ENCODE measurements around the gene ABCC3. TPM values are rescaled to one million over a fixed set of nuclear protein-coding genes. Genes with fewer than 3 reads are reported as not detected.

ABCC3 gene
- total RNA-seq, 4 donors from 2014 or later: 1.5 to 19.2 (median 7.3) TPM

GRCh38 chr17:50682938-50683337 lies 48.3 kb downstream of the ABCC3 start:
- no peaks in the 10 kb centered on the region for H3K9me3 ChIP-seq
- no peak overlapping the region for H3K4me3 ChIP-seq
- 84 to 93% methylated on average over 3 of the region's 3 CpGs for WGBS, 2 donors
- no peak for DNase-seq (ENCODE audit: low spot score in 2 of 2)
- H3K27ac ChIP-seq: no peak overlapping the region
- peaks cover 0 to 5% (median 0%) of the 10 kb centered on the region in 4 donors for H3K4me1 ChIP-seq
- no peaks in the 10 kb centered on the region for H3K36me3 ChIP-seq
- H3K27me3 ChIP-seq: no peaks in the 10 kb centered on the region
- TF ChIP-seq EP300 (IDR thresholded peaks at IDR 0.05) (no peak), POLR2A (IDR thresholded peaks at IDR 0.05) (no peak)
- TF ChIP-seq, protein P1, sequence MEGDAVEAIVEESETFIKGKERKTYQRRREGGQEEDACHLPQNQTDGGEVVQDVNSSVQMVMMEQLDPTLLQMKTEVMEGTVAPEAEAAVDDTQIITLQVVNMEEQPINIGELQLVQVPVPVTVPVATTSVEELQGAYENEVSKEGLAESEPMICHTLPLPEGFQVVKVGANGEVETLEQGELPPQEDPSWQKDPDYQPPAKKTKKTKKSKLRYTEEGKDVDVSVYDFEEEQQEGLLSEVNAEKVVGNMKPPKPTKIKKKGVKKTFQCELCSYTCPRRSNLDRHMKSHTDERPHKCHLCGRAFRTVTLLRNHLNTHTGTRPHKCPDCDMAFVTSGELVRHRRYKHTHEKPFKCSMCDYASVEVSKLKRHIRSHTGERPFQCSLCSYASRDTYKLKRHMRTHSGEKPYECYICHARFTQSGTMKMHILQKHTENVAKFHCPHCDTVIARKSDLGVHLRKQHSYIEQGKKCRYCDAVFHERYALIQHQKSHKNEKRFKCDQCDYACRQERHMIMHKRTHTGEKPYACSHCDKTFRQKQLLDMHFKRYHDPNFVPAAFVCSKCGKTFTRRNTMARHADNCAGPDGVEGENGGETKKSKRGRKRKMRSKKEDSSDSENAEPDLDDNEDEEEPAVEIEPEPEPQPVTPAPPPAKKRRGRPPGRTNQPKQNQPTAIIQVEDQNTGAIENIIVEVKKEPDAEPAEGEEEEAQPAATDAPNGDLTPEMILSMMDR (IDR thresholded peaks at IDR 0.05): no peak

- 89 to 91% methylated on average over 18 to 27 of the region's 28 CpGs for WGBS, 2 donors
- DNase-seq (ENCODE audit: low spot score in 2 of 2): no peak
- H3K4me1 ChIP-seq: peaks cover 0 to 5% (median 0%) of the 10 kb centered on the region in 4 donors
Observed at GRCh38 chr17:50683434-50684287, 49.0 kb downstream of the ABCC3 start.

DNA sequence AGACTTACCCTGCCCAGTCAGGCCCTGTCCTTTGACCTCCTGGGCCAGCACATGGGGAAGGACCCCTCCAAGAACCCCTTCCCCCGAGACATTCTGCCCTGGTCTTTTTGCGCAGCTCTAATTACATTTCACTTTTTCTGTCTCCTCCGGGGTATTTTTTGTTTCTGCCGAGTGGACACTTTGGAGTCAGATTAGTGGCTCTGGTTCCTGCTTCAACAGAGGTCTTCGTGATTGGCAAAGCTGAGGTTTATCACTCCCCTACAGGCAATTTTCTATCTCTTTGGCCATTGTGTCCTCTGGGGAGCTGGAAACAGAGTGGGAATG lies 49.6 kb downstream of the ABCC3 start:
- Histone ChIP-seq H3K9me3 (no peaks in the 10 kb centered on the region), H3K27ac (no peak overlapping the region), H3K27me3 (no peaks in the 10 kb centered on the region), H3K36me3 (no peaks in the 10 kb centered on the region), H3K4me3 (no peak overlapping the region), H3K4me1 (peaks cover 0 to 8% (median 0%) of the 10 kb centered on the region in 4 donors)
- WGBS, 2 donors: 75 to 84% methylated on average over 5 of the region's 5 CpGs
- no peak for TF ChIP-seq EP300 (IDR thresholded peaks at IDR 0.05)
- TF ChIP-seq, protein P1 (IDR thresholded peaks at IDR 0.05): no peak
- no peak for TF ChIP-seq POLR2A (IDR thresholded peaks at IDR 0.05)
- DNase-seq (ENCODE audit: low spot score in 2 of 2): no peak

More at GRCh38 chr17:50683434-50684287, 49.0 kb downstream of the ABCC3 start:
- Histone ChIP-seq H3K27me3 (no peaks in the 10 kb centered on the region), H3K9me3 (no peaks in the 10 kb centered on the region), H3K36me3 (no peaks in the 10 kb centered on the region), H3K27ac (no peak overlapping the region), H3K4me3 (no peak overlapping the region)
- TF ChIP-seq EP300 (IDR thresholded peaks at IDR 0.05) (no peak), POLR2A (IDR thresholded peaks at IDR 0.05) (no peak)
- TF ChIP-seq, protein P1 (IDR thresholded peaks at IDR 0.05): no peak

DNA sequence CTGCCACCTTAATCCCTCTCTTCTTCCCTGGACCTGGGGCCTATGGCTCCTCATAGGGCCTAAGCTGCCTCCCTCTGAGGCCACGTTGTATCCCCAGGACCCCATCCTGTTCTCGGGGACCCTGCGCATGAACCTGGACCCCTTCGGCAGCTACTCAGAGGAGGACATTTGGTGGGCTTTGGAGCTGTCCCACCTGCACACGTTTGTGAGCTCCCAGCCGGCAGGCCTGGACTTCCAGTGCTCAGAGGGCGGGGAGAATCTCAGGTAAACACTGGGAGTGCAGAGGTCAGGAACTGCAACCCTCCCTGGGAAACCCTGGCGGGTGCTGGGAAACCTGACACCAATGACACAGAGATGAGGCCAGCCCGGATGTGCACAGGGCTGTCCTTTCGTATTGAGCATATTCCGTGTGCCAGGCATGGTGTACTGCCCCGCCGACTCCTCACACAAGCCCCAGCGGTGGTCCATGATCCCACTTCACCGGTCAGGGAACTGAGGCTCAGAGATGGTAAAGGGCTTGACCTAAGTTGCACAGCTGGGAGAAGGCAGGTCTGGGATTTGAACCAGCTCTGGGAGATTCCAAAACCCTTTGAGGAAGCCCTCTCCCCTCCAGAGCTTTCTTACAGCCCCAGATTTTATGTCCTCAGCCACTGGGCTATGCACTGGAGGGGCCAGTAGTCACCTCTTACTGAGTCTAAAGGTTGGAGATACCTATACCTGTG lies 50.1 kb downstream of the ABCC3 start:
- H3K36me3 ChIP-seq: no peaks in the 10 kb centered on the region
- peaks cover 0 to 13% (median 0%) of the 10 kb centered on the region in 4 donors for H3K4me1 ChIP-seq
- 77 to 86% methylated on average over 9 to 15 of the region's 15 CpGs for WGBS, 2 donors
- DNase-seq (ENCODE audit: low spot score in 2 of 2): no peak
- H3K27me3 ChIP-seq: no peaks in the 10 kb centered on the region
- H3K4me3 ChIP-seq: no peak overlapping the region
- H3K27ac ChIP-seq: peak overlapping the region in 1 of 4 donors; percentile 69
- no peaks in the 10 kb centered on the region for H3K9me3 ChIP-seq
- TF ChIP-seq EP300 (IDR thresholded peaks at IDR 0.05) (no peak), POLR2A (IDR thresholded peaks at IDR 0.05) (no peak)
- TF ChIP-seq, protein P1 (IDR thresholded peaks at IDR 0.05): no peak

- peak overlapping the region in 1 of 4 donors; percentile 69 for H3K27ac ChIP-seq
- H3K27me3 ChIP-seq: no peaks in the 10 kb centered on the region
- TF ChIP-seq EP300 (IDR thresholded peaks at IDR 0.05): no peak
- TF ChIP-seq, protein P1 (IDR thresholded peaks at IDR 0.05): no peak
- TF ChIP-seq POLR2A (IDR thresholded peaks at IDR 0.05): no peak
- DNase-seq (ENCODE audit: low spot score in 2 of 2): no peak
- WGBS, 2 donors: 89% methylated on average over 1 of the region's 1 CpG
- H3K4me1 ChIP-seq: peaks cover 0 to 16% (median 2%) of the 10 kb centered on the region in 4 donors
- H3K36me3 ChIP-seq: no peaks in the 10 kb centered on the region
- no peak overlapping the region for H3K4me3 ChIP-seq
- no peaks in the 10 kb centered on the region for H3K9me3 ChIP-seq
Observed at GRCh38 chr17:50685334-50685665, 50.6 kb downstream of the ABCC3 start.
